ENCODE measurements around the gene CD247.

CD247 gene

DNA sequence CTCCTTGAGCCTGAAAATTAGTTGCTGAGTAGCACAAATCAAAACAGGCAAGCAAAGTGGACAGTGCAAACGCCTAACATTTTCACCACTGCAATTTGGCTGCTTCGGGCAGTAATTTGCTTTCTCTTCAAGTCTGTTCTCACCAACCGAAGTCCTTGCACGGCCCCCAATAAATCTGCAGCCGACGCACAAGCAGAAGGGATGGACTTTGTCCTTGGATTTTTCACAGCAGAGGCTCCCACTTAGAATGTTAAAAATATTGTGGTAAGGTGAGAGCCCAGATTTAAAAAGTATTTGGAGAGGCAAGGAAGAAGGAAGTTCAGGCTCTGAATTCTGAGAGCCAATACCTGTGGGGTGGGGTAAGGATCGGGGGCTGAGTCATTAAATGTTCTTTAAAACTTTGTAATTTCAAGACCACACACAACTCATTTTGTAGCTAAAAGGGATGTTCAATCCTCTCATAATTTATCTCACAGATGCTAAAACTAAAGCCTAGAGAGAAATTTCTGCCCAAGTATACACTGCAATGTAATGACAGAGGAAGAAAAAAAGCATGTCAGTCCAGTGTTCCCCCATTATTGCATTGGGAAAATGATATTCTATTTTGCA, 6.2 kb downstream of the CD247 start:
- DNase-seq (ENCODE audit: low read depth, low spot score) = no peak

DNA sequence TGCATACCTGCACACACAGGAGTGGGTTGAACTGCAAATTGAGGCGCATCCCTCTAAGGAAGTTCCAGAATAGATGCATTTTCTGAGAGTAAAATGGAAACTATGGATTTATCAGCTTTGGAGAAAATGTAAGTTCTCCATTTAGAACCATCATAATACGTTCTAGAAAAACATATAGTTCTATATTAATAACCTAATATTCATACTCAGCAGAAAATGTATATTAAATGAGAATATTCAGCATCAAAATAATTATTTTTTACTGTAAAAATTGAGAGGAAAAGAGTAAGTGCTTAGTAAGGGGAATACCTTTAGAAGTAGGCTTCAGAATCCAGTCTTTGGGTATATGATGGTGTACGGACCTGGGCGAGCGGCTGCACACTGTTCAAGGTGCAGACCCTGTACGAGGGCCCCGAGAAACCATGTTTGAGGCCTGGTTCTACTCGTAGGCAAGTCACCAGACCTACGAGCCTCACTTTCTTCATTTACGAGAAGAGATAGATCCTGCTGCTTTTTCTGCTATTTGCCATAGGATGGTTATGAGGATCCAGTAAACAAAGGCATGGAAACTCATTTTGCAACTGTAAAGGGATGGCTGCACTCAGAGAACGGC, 6.8 kb downstream of the CD247 start:
- no peak for DNase-seq (ENCODE audit: low read depth, low spot score)

DNA sequence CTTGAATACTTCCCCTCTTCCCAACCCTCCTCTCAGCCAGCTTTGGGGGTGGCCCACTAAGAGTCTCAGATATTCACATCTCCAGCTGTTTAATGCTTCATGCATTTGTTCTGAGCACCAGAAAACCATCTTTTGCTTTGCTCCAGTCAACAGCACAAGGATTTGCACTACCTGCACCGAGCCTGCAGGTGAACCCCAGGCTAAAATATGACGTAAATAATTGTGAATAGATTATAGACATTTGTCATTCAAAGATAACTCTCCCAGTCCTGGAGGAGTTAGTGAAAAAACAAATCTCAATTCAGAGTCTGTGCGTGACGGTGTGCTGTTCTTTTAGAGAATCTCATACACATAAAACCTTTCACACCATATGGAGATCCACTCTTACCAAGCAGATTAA, 7.4 kb downstream of the CD247 start:
- DNase-seq (ENCODE audit: low read depth, low spot score) = no peak

DNA sequence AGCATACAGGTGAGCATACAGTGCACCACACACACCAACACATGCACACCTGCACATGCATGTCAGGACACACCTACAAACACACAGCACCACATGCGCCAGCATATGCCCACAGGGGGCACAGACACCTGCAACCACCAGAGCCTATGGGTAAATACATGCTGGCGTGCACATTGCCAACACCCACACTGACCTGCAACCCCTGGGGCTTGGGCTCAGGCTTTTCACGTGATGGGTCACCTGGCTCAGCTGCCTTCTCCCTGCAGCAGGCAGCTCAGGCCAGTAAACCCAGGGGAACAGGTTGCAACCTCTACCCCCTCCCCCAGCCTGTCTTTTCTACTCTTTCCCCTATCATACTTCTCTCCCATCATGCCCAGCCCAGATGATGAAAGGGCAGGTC, 8.1 kb downstream of the CD247 start:
- DNase-seq (ENCODE audit: low read depth, low spot score) = no peak

DNA sequence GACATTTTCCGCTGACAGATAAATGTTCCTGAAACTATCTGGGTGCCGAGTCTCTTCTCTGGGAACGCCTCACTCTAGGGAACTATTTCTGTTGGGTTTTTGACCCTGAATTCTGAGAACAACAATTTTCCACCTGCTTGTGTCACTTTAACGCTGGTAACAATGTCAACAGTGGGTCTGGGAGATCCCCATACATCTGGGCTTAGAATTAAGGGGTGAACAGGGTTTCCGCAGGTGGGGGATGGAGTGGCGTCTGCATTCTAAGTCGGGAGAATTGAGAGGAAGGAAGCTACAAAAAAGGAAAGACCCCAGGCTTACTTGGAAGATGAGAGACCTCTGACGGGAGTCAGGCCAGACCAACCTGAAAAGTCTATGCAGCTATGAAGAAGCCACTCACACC, 8.7 kb downstream of the CD247 start:
- DNase-seq (ENCODE audit: low read depth, low spot score) = no peak

DNA sequence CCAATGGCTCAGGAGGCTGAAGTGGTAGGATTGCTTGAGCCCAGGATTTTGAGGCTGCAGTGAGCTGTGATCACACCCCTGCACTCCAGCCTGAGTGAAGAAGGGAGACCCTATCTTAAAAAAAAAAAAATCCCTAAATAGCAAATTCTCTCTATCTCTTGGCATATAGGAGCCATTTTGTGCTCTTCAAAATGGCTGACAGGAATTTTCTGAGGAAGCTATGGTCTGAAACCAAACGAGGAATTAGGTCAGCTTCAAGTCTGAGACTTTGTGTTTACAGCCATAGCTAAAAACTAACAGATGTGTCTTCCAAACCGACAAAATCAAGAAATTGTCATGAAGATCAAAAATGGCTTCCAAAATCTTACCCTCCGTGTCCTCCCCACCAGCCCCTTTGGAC, 10.6 kb downstream of the CD247 start:
- DNase-seq (ENCODE audit: low read depth, low spot score) = no peak

DNA sequence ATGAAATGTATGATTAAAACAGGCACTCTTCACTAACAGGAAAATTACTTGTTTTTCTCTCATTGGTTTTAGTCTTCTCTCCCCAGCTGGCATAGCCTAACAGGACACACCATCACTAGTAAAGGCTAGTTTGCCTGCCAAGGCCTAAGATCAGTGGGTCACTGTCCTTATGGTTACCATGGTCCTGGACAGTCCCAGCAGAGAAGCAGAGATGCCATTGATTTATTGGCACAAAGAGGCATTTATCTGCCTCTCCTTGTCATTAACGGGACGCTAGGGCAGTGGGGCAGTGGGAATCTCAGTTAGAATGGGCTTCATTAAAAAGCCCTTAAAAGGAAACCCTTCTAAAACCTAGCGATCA, 13.9 kb downstream of the CD247 start:
- no peak for DNase-seq (ENCODE audit: low read depth, low spot score)

DNA sequence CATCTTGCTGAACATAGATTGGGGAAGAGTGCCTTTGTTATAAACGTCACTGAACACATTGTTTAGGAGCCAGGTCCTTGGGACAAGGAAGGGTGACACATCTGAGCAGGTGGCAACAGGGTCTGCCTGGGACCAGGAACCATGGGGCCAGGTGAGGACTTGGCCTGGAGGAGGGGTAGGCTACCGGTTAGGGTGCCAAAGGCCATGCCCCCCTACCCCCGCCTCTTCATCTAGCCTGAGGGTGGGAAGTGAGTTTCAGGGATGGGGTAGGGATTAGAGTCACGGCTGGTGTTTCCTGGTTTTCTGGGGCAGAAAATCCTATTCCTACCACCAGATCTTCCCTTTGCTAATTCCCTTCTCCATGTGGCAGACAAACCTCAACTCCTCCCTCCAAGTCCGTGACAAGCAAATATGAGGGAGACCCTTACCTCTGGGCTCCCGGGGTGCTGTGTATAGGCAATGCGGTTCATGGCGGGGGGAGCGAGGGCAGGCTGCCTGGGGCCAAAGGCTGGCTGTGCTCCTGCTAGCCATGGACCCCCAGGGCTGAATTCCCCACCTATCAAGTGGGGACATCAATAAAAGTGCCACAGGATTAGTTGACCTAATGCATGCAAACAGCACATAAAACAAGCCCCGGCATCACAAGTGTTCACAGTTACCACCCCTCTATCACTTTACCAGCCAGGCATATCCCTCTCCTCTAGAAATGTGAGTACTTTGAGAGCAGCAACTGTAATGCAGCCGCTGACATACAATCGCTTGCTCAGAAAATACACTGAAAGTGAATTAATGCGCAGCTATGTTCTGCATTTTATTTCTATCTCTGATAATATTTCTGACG, 14.5 kb downstream of the CD247 start:
- DNase-seq (ENCODE audit: low read depth, low spot score) = no peak

DNA sequence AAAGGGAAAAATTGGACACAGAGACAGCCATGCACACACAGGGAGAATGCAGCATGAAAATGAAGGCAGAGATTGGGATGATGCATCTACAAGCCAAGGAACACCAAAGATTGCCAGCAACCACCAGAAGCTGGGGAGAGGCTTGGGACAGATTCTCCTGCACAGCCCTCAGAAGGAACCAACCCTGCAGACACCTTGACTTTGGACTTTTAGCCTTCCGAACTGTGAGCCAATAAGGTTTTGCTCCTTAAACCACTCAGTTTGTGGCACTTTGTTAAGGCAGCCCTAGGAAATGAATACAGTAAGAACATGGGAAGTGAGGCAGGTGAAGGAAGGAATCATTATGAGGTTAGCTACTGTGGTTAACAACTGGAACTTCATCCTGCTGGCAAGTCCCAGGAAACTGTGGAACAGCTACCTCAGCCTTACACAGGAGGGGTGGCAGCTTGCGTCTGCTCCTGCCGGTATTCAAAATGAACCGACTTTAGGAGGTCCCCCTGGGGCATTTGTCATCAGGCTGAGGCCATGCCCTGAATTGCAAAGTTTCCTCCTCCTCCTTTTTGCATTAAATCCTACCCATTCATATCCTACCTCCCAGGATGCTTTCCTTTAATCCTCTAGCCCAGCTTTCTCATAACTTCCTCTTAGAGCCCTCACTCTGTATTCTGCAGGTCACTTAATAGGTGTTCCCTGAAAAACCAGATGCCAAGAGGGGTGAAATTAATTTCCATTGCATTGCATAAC, 15.4 kb downstream of the CD247 start:
- DNase-seq (ENCODE audit: low read depth, low spot score) = no peak

DNA sequence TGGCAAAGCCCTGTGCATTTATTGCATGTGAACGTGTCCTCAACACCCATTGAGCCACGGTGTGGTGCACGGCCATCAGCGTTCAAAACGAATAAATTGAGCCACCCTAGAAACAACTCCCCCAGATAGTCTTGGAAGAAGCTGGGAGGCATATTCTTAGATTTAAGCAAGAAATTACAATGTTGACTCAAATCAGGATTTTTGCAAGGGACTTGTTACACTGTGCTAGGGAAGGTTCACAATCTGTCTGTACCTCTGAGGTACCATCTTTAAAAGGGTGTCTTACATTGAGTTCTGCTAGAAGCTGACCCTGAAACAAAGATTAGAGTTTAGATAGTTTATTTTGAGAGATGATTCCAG, 16.2 kb downstream of the CD247 start:
- DNase-seq (ENCODE audit: low read depth, low spot score) = no peak

DNA sequence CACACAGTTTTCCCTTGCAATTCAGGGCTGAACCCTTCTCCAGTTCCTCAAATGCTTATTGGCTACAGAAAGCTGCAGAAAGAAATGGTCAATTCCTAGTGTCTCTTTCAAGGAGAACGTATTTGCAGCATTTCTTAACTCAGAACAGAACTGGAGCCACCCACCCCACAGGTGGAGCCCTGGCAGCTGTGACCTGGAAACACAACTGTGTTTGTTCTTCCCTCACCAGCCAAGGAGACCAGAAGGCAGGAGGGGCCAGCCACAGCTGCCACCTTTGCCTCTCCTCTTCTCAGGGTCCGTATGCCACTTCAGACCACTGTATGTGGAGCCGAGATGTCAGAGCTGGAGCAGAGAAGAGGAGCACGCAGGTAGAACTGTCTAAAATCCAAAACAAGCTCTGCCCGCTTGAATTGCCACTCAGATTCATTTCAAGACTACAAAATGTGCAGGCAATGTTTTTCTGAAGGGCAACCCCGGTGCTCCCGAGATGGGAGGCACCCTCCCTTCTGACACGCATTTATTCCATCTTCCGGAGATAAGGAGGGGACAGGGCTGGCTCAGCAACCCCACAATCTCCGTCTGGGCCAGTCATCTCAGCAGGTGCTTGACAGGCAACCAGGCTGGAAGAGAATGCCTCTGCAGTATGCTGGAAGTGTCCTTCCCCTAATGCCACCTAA, 16.7 kb downstream of the CD247 start:
- DNase-seq (ENCODE audit: low read depth, low spot score) = no peak

DNA sequence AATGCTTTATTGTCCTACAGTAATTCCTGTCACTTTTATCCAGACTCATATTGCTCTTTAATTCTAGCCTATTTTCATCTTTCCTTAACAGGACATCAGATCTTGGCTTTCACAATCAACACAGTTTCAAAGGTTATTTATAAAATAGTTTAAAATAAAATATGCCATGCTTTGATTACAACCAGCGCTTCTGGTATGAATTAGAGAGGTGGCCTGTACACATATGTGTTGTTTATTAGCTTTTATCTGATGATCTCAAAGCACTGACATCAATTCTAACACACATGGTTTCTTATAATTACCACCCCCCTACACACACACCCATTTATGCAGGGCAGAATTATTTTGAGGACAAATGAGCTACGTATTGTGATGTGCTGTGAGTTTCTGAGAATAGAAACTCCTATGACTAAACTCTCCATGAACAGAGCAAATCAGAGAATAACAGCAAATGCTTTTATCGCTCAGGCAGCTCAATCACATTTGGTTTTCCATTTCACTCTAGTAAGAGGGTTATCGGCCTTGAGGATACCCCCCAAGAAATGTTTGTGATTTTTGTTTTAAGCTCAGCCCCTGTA, 18.0 kb downstream of the CD247 start:
- no peak for DNase-seq (ENCODE audit: low read depth, low spot score)

DNA sequence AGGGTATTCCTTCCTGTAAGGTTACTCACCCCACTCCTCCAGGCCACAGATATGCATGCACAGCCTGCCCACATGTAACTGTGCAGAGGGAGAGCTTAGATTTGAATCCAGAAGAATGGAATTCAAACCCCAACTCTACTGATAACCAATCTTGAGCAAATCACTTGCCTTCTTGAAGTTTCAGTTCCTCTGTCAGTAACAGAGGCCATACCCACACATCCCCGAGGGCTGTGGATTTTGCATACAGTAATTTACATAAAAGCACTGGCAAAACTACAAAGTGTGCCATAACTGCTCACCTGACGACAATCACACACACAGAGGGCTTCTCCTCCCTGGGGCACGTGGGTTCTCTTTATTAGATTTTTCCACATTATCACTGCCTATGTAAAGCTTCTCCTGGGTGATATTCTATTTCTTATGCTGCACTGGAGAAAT, 18.6 kb downstream of the CD247 start:
- no peak for DNase-seq (ENCODE audit: low read depth, low spot score)

DNA sequence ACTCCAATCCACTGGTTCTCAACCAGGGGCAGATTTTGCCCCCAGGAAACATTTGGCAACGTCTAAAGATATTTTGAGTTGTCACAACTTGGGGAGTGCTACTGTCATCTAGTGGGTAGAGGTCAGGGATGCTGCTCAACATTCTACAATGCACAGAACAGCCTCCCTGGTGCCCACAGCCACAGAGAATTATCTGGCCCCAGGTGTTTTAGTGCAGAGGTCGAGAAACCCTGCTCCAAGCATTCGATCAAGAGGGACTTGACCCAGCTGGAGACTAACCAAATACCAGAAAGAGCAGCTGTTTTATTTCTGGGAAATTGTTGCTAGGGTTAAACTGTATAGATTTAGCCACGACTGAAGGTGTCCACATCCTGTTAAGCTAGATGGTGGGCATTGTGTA, 19.2 kb downstream of the CD247 start:
- no peak for DNase-seq (ENCODE audit: low read depth, low spot score)

DNA sequence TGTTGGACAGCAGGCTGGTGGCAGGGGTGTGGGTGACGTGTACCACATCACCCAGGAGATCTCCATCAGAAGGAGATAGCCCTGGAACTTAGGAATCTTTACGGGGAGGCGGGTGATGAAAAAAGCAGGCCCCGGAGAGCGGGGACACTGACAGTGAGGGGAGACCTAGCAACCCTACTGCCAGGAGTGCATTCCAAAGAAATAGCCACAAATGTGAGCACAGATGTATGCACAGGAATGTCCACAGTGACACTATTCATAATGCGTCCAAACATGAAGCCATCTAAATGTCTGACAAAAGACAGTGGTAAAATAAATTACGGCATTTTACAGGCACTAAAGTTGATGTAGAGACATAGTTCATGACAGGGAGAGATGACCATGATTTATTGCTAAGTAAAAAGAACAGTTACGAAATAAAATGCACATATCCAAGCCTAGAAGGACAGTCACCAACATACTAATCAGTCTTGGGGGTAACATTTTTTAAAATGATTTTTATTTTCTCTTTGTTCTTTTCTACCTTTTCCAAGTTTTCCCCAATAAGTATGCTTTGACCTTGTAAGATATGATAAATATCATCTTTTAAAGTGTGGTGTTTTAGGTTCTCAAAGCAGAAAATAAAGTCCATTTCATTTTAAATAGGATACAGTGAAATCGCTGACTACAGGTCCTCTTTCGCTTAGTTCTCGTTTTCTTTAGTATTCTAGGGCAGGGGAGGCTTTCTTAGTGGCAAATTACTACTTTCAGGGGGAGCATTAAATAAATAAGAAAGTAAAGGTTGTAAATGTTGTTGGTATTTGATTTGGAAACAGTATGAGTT, 21.3 kb downstream of the CD247 start:
- no peak for DNase-seq (ENCODE audit: low read depth, low spot score)

DNA sequence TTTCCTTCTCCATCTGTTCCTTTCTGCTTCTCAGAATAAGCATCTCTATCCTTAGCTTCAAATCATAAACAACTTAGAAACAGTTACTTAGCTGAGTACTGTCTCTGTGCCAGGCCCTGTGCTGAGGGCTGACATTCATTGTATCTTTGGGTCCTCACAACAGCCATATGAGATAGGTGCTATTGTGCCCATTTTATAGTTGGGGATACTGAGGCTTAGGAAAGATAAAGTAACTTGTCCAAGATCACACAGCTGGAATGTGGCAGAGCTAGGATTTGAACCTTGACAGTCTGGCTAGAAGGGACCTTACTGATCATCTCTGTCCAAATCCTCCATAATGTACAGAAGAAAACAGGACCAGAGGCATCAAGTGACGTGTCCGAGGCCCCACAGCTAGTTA, 25.0 kb downstream of the CD247 start:
- DNase-seq (ENCODE audit: low read depth, low spot score) = no peak

DNA sequence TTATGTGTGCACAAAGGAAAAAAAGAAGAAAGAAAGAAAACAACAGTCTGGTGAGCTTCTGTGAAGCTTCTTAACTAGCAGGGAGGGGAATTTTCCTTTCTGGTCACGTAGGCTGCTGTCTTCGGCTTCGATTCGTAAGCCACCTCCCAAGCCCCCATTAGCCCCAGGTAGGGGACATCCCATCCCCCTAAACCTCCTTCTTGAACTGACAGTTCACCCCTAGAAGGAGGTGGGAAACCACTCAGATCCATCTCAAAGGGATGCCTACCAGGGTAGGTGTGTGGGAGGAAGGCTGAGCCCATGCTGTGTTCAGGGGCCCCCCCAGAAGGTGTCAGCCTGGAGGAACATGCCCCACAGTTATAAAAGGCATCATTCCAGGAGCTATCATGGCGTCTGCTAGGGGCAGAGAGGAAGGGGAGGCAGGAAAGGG, 25.8 kb downstream of the CD247 start:
- DNase-seq (ENCODE audit: low read depth, low spot score) = no peak

DNA sequence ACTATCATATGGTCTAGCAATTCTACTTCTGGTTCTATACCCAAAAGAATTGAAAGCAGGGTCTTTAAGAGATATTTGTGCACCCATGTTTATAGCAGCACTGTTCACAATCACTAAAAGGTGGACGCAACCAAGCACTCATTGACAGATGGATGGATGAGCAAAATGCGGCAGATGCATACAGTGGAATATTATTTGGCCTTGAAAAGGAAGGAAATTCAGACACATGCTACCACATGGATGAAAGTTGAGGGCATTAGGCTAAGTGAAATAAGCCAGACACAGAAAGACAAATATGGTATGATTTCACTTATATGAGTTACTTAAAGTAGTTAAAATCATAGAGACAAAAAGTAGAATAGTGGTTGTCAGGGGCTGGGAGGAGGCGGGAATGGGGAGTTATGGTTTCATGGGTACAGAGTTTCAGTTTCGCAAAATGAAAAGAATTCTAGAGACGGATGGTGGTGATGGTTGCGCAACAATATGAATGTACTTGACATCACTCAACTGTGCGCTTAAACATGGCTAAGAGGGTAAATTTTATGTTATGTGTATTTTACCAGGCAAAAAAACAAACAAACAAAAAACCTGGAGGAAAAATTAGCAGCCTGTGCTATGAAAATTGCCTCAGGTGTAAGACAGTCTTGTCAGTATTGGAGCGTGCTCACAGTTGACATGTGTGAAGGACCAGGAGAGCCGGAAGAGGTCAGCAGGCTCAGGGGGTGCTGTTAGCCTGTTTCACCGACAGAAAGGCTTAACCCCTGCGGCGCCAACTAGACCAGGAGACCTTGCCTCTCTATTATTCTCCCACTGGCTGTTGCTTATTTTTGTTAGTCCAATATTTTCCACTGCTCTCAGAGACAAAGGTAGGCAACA, 26.5 kb downstream of the CD247 start:
- no peak for DNase-seq (ENCODE audit: low read depth, low spot score)

DNA sequence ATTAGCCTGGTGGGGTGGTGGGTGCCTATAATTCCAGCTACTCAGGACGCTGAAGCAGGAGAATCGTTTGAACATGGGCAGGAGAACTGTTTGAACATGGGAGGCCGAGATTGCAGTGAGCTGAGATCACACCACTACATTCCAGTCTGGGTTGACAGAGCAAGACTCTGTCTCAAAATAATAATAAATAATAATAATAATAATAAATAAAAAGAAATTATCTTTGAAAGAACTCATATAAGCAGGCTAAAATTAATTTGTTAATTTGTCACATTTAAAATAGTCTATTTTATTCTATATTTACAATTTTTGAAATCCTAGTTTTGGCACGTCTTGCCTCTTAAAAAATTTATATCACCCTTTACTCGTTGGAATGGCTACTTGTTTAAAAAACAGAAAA, 27.6 kb downstream of the CD247 start:
- no peak for DNase-seq (ENCODE audit: low read depth, low spot score)
